NCI-H82 treated with DMSO at 0.1 percent for 48 hours (cell line): ENCODE measurements around the gene SLX9.

Source experiments
- DNase-seq: peaks from one replicate; lab custom pipeline; 2025; ENCODE audit not compliant: unreplicated experiment; lab: John Stamatoyannopoulos, UW

Gene SLX9

DNA sequence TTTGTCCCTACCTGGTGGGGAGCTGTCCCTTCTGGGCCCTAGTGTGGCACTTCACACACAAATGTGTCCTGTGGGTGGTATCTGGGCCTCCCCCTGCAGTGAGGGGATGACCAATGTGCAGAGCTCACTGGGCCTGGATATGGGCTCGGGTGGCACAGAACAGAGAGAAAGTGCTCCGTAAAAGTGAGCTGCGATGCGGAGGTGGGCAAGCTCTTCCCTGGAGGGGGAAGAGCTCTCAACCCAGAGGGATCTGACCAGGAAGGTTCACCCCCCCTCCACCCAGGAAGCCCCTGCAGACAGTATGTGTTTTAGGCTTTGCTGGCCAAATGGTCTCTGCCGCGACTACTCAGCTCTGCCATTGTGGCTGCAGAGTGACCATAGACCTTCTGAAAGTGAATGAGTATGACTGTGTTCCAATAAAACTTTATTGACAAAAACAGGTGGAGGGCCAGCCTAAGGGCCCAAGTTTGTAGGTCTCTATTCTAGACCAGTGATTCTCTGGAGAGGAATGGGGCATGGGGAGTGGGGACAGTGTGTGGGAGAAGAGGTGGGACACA lies 10.5 kb upstream of the SLX9 start:
- no peak for DNase-seq

DNA sequence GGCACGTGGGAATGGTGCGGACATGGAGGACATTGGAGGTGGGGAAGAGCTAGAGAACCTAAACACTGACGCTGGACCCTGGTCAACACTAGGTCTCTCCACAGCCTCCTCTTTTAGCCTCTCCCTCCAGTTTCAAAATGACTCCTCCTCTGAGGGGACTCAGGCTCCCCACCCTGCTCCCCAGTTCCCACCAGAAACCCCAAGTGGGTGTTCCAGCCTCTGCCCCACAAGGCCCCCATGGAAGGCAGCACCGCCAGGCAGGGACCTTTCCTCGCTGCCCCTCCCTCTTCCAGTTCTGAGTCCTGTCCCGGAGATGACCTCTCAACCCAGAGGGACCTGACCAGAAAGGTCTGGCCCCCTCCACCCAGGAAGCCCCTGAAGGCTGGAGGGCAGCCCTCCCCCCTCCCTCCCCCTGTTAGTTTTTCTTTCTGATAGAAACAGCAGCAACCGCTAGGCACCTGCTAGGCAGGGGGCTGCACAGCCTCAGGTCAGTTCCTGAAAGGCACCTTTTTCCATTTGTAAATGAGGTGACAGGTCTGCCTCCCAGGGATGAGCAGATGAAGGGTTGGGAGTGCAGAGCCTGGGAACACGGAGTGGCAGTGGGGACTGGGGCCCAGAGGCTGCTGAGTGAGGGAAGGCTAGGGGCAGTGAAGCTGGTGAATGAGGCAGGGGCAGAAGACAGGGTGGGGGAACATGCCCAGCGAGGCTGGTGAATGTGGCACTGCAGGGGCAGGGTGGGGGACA lies 9.9 kb upstream of the SLX9 start:
- DNase-seq = no peak

DNA sequence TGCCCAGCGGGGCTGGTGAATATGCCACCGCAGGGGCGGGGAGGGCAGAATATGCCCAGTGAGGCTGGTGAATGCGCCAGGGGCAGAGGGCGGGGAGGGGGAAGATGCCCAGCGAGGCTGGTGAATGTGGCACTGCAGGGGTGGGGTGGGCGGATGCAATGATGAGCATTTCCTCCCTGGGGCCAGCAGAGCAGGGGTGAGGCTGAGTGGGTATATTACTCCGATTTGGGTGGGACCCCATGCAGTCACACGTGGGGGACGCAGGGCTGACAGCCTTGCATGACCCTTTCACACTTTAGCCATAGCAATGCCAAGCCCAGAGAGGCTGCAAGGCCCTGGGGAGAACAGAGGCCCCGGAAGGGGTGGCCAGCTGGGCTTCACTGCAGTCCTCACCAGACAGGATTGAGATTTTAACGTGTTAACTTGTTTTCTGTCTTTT lies 9.3 kb upstream of the SLX9 start:
- no peak for DNase-seq

DNA sequence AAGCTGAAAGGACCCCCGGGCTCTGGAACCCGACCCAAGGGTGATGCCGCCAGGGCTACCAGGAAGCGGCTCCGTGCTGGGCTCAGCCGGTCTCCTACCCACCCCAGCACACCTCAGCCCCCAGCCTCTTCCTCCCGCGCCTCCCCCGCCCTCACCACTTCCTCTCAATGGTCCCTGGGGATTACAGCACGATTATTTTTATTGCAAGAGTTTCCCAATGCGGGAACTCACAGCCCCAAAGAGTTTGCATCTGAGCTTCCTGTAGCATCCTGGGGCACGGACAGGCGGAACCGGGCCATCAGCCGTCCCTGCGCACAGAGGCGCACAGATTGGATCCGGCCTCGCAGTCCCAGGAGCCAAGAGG lies 8.7 kb upstream of the SLX9 start:
- DNase-seq = no peak

DNA sequence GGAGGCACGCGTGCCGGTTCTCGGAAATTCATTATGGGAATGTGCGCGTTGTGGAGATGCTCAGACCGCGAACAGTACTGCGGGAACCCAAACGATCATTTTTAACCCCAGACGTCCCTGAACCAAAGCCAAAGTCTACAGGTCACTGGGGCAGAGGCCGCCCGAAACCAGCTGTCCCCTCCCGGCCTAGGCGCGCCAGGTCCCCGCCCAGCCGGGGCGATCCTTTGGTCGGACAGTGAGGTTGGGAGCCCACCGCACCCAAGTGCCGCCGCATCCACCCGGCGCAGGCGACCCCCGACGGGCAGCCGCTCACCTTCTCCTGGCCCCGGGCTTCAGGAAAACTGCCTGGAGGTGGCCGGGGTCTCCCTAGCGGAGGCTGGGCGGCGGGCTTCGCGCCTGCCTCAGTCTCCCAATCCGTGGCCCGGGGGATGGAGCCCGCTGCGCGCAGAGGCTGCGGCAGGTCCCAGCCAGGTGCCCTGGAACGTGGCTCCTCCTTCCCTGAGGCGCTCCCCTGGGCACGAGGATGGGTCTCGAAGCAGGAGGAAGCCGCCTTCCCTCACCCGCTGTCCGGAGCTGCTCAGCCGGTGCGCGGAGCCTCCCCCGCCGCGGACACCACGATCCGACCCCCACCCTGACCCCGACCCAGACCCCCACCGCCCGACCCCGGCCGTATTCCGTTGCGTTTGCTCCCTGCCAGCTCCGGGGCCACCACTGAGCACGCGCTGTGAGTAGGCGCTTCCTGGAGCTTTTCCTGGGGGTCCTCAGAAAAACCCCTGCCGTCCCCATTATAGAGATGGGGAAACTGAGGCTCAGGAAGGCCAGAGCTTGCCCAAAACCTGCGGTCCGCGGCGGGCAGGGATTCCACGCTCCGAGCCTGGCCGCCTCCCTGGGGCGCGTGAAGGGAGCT lies 8.1 kb upstream of the SLX9 start:
- no peak for DNase-seq

DNA sequence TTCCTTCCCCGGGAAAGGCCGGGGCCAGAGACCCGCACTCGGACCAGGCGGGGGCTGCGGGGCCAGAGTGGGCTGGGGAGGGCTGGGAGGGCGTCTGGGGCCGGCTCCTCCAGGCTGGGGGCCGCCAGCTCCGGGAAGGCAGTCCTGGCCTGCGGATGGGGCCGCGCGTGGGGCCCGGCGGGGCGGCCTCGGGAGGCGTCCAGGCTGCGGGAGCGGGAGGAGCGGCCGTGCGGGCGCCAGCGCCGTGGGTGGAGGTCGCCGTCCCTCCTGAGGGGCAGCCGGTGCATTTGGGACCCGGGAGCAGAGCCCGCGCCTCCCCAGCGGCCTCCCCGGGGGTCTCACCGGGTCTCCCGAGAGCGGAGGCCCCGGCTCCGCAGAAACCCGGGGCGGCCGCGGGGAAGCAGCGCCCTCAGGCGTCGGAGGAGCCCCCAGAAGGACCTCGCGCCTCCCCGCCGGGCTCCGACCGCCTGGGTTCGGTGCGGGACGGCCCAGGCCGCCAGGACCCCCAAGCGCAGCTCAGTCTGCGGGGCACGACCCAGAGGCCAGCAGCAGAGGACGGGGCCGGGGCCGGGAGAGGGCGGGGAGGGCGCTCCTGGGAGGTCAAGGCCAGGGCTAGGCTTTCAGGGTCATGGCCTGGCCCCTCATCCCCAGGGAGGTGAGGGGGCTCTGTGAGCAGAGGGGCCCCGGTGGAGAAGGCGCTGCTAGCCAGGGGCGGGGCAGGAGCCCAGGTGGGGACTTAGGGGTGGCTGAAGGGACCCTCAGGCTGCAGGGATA lies 7.2 kb upstream of the SLX9 start:
- no peak for DNase-seq

DNA sequence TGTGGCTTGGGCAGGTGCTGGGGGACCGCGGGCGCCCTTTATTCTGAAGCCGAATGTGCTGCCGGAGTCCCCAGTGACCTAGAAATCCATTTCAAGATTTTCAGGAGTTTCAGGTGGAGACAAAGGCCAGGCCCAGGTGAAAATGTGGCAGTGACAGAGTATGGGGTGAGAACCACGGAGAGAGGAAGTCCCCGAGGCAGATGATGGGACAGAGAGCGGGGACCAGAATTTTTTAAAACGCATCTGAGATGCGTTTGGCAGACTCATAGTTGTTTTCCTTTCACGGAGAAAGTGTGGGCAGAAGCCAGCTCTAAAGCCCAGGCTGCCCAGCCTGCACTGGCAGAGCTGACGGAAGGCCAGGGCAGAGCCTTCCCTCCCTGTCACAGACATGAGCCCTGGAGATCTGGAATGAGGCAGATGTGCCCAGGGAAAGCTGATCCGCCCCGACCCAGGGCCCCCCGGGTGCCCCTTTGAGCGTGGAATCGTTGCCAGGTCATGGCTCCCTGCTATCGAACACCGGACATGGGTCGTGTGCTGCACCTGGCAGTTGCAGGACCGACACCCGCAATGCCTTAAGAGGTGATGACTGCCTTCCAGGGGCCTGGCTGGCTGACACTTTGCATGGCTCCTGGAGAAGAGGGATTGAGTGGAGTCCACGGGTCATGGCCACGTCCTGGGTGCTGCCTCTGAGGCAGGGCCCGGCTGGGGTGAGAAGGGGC lies 6.5 kb upstream of the SLX9 start:
- DNase-seq = no peak

DNA sequence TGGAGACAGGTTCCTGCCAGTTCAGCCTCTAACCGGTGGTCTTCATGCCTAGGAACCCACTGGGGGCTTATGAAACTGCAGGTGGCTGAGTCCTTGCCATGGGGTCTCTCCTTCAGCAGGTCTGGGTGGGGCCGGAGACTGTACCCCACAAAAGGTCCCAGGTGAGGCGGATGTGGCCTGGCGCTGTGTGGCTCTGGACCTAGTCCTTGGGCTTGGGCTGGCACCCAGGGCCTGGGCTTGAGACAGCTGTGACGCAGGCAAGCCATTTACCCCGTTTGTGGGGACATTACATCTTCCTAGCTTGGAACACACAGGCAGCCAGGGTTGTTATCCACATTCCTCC lies 5.9 kb upstream of the SLX9 start:
- DNase-seq = no peak

DNA sequence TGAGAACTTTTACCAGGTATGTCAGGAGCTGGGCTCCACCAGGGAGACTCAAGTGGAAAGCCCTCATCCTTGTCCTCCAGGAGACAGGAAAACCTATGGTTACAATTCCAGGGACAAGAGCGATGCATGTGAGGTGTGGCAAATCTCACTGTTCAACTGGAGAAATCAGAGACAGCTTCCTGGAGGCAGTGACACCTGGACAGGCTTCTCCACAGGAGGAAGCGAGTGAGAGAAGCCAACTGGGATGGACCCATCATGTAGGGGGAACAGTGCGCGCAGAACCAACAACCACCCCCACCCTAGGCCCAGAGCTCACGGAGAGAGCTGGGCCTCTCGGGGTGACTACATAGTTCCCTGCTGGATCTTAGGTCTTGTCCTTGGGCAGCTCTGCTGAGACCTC lies 5.6 kb upstream of the SLX9 start:
- DNase-seq = no peak

DNA sequence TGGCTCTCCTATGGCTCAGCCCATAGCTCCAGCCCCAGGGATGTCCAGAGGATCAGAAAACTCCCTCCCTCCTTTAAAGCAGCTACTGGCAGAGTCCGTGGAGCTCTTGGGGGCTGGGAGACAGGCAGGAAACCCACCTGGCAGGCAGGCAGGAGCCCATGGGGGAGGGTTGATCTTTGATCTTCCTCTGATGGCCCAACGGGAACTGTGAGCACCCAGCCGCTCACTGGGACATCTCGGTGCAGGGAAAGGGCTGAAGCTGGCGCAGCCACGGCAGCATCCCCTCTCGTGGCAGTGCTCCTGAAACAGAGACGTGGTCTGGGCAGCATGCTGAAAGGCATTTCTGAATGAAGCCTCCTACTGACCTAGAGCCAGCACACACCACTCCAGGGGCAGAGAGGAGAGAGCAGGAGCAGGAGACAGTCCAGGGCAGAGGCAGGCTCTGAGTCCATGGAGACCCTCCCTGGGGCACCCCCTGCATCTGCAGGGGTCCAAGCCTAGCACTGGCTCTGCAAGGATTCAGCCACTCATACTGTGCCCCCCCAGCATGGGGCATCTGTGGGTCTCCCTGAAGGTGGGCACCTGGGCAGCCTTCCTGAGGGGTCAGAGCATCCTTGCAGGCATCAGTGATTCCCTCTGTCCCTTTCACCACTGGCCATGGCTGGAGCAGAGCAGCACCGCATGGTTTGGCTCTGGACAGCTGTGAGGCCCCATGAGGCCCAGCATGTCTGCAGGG lies 4.9 kb upstream of the SLX9 start:
- no peak for DNase-seq

DNA sequence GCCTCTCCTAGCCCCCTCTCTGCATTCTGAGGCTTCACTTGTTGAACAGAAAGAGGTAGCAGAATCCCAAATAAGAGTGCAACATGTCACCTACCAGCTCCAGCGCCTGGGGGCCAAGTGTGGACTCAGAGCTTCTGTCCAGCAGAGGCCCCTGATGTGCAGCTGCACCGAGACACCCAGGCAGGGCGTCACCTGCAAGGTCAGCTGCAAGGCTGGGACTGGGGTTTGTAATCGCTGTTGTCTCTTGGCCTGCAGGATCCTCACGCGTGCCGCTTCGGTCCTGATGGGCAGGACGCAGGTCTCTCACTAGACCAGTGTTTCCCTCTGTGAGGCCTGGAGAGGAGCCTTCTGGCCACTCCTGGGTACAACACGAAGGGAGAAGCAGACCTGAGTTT lies 4.3 kb upstream of the SLX9 start:
- no peak for DNase-seq

DNA sequence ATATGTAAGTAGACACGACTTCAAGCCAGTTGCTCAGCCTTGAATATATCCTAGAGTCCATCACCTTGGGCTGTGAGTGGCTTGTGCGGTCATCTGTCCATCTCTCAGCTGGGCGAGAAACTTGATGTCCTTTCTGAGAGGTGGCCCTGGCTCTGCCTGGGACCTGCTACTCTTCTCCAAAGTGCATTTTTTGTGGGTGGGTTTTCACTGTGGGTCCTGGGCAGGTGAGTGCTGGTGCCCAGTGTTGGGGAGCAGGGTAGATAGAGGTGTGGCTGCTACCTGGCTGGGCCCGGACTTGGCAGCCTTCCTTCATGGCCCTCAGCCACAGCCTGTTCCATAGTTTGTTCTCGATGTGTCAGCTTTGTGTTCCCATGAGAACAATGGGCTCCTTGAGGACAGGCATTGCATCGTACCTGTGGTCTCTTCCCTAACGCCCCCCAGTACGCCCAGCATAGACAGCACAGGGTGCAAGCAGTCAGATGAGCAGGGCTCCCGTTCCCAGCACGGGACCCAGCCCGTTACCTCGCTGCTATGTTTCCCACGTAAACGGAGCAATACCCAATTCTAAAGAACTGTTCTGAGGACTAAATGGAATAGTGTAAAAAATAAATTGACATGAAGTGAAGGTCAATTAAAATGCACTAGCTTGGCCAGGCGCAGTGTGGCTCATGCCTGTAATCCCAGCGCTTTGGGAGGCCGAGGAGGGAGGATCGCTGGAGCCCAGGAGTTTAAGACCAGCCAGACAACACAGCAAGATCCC lies 877 bp upstream of the SLX9 start:
- no peak for DNase-seq

DNA sequence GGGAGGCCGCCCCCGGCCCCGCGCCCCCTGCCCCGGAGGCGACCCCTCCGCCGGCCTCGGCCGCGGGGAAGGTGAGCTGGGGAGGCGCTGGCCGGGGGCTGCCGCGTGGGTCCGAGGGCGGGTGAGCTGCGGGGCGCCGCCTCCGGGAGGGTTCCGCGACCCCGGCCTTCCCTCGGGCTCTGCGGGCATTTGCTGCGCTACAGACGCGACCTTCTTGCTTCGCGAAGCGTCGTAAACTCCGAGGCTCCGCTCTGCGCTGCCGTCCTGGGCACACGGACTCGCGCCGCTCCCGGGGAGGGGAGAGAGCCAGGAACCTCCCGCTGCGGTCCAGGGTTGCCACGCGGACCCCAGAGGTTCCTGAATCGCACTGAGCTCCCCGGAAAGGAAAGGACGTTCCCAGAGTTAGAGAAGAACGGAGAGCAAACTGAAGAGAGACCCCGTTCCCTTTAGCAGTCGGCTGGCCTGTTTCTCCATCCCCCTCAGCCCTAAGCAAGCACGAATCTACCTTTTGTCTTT lies 345 bp downstream of the SLX9 start:
- no peak for DNase-seq

DNA sequence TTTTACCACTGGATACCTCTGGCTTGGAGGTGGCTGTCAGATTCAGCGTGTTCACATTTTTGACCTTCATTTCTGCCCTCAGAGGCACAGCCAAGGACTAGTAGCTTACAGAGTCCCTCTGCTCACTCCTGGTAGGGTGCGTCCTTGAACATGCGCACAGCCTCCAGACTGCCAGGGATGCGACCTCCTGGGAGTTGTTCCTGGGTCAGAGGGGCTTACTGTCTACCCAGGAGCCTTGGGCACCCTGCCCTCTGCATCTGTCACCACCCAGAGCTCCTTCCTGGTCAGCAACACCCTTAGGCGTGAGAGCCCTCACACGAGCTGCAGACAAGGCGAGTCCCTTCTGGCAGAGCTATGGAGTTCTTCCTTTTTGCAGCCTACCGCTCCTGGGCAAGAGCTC lies 1.7 kb downstream of the SLX9 start:
- DNase-seq = no peak

DNA sequence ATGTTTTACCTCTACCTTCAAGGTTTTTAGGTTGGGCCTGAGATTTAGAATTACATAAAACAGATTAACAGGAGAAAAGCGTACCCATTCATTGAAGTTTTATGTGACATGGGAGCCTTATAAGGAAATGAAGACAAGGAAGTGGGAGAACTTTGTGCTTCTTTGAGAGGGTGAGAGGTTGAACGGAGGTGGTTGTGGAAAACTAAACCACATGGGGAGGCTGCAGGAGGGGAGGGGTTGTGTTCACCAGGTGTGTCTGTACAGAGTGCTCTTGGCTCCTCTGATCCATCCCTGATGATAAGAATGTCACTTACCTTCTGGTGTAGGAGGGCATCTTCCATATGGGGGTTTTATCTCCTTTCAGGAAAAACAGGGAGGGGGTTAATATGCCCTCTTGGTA lies 2.7 kb downstream of the SLX9 start:
- DNase-seq = no peak

DNA sequence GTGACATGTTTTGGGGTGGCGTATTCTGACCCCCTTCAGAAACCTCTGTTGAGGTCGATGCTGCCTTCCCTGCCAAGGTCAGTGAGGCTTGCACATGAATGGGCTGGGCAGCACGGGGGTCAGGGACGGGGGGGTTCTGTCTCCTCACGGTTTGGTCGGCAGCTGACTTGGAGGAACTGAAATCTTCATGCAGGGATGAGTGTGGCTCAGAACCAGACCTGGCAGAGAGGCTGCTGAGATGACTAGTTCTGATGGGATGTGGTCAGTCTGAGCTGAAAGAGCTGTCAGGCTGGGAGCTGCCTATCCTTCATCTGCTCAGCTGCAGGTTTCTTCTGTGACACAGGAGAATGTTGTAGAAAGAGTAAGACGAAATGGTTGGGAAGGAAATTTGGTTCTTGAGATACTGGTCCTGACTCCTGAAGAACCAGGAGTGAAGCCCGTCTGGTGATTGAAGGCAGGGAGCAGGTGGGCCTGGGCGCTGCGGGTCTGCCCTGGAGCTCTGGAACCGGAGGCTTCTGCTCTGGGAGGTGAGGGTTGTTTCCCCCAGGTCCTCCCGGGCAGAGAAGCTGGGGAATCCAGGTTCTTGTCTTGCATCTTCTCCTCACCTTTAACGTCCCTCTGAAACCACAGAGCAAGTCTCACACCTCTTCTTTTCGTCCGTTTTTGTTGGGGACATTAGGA lies 3.3 kb downstream of the SLX9 start:
- DNase-seq = no peak

DNA sequence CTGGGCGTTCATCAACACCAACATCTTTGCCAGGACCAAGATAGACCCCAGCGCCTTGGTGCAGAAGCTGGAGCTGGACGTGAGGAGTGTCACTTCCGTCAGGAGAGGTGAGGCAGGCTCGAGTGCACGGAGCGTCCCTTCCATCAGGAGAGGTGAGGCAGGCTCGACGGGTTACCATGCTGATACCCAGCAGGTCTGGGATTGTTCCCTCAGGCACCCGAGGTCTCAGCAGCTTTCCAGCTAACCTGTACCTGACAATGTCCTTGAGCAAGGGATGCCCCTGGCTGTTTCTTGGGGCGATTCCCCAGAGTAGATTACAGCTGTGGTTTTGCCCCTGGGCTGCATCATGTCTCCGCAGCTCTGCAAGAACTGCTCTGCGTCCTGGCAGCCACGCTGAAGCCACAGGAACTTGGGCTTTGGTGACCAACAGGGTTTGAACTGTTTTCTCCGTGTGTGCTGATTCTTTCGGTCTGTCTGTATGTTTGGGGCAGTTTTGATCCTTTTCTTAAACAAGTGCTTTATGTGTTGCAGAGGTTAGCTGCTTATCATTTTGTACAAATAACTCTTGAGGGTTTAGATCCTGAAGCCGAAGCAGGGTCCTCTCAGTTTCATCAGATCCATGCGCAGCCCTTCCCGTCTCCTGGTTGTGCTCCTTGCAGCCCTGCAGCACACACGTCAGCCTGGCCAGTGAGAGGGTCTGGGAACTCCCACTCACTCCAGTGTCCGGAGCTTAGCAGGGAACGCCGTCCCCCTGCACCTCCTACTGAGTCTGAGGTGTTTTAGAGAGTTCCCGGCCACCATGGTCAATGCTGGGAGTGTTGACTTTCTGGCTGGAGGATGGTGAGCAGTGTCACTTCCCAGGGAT lies 4.1 kb downstream of the SLX9 start:
- DNase-seq = no peak

DNA sequence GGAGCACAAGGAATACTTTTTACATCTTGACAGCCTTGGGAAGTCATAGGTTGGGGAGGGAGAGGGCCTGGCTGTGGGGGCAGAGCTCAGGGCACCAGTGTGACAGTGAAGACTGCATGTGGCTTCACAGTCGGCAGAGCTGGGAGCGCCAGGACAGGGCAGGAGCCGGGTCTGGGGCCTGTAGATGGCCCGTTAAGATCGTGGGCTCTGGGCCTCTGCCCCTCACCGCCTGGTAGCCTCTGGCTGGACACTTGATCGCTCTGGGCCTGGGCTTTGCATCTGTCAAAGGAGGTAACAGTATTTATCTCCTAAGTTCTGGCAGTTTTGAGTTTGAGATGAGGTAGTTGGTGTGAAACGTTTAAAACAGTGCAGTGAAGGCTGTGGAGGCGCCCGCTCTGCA lies 4.8 kb downstream of the SLX9 start:
- no peak for DNase-seq
